ENCODE data around the gene RANBP17.

RANBP17 gene

GRCh38 chr5:171127314-171127713, 265.5 kb downstream of the RANBP17 start:
- Histone ChIP-seq H3K27ac (replicated peaks) (no peak overlapping the region), H3K4me3 (replicated peaks; ENCODE audit: insufficient read depth, low read length) (no peak overlapping the region), H3K27me3 (ENCODE audit: insufficient read depth, poor library complexity, severe bottlenecking) (no peaks in the 10 kb centered on the region)
- DNase-seq (ENCODE audit: low read depth in 1 of 2, low spot score in 1 of 2) = no peak
- TF ChIP-seq CTCF (IDR thresholded peaks at IDR 0.05; ENCODE audit: insufficient read depth, low read length) (no peak), SPI1 (IDR thresholded peaks at IDR 0.05; ENCODE audit: borderline replicate concordance, low read depth) (no peak), GABPA (IDR thresholded peaks at IDR 0.05; ENCODE audit: low read depth) (no peak)

- H3K27me3 ChIP-seq (ENCODE audit: insufficient read depth, poor library complexity, severe bottlenecking) = no peaks in the 10 kb centered on the region
- no peak overlapping the region for H3K27ac ChIP-seq (replicated peaks)
- TF ChIP-seq POLR2AphosphoS5 (IDR thresholded peaks at IDR 0.05; ENCODE audit: low read depth) (no peak), SPI1 (IDR thresholded peaks at IDR 0.05; ENCODE audit: borderline replicate concordance, low read depth) (no peak), REST (IDR thresholded peaks at IDR 0.05; ENCODE audit: insufficient replicate concordance, low read depth) (no peak), CTCF (IDR thresholded peaks at IDR 0.05; ENCODE audit: insufficient read depth, low read length) (no peak), GABPA (IDR thresholded peaks at IDR 0.05; ENCODE audit: low read depth) (no peak)
Measured at GRCh38 chr5:171128136-171128535, 266.3 kb downstream of the RANBP17 start.

GRCh38 chr5:171129308-171129707, 267.5 kb downstream of the RANBP17 start:
- no peak for DNase-seq (ENCODE audit: low read depth in 1 of 2, low spot score in 1 of 2)
- Histone ChIP-seq H3K27ac (replicated peaks) (no peak overlapping the region), H3K4me3 (replicated peaks; ENCODE audit: insufficient read depth, low read length) (no peak overlapping the region), H3K27me3 (ENCODE audit: insufficient read depth, poor library complexity, severe bottlenecking) (no peaks in the 10 kb centered on the region)
- TF ChIP-seq GABPA (IDR thresholded peaks at IDR 0.05; ENCODE audit: low read depth) = no peak
- TF ChIP-seq POLR2AphosphoS5 (IDR thresholded peaks at IDR 0.05; ENCODE audit: low read depth) = no peak
- no peak for TF ChIP-seq REST (IDR thresholded peaks at IDR 0.05; ENCODE audit: insufficient replicate concordance, low read depth)
- no peak for TF ChIP-seq CTCF (IDR thresholded peaks at IDR 0.05; ENCODE audit: insufficient read depth, low read length)
- TF ChIP-seq SPI1 (IDR thresholded peaks at IDR 0.05; ENCODE audit: borderline replicate concordance, low read depth) = no peak

More at GRCh38 chr5:171128136-171128535, 266.3 kb downstream of the RANBP17 start:
- no peak for DNase-seq (ENCODE audit: low read depth in 1 of 2, low spot score in 1 of 2)
- no peak overlapping the region for H3K4me3 ChIP-seq (replicated peaks; ENCODE audit: insufficient read depth, low read length)

GRCh38 chr5:171131497-171131896, 269.7 kb downstream of the RANBP17 start:
- TF ChIP-seq POLR2AphosphoS5 (IDR thresholded peaks at IDR 0.05; ENCODE audit: low read depth) = no peak
- TF ChIP-seq SPI1 (IDR thresholded peaks at IDR 0.05; ENCODE audit: borderline replicate concordance, low read depth) = no peak
- no peak for TF ChIP-seq REST (IDR thresholded peaks at IDR 0.05; ENCODE audit: insufficient replicate concordance, low read depth)
- no peak for TF ChIP-seq GABPA (IDR thresholded peaks at IDR 0.05; ENCODE audit: low read depth)
- Histone ChIP-seq H3K27me3 (ENCODE audit: insufficient read depth, poor library complexity, severe bottlenecking) (no peaks in the 10 kb centered on the region), H3K27ac (replicated peaks) (no peak overlapping the region), H3K4me3 (replicated peaks; ENCODE audit: insufficient read depth, low read length) (no peak overlapping the region)
- no peak for DNase-seq (ENCODE audit: low read depth in 1 of 2, low spot score in 1 of 2)

Measured in HL-60 (cell line).